DOHH2 (cell line): ENCODE measurements around the gene RNF6.

Experiments used
- CTCF ChIP-seq: fragments of 200-600 bp; sonication (generic); IDR thresholded peaks from one replicate; pipeline ENCODE4 v1.5.1; 2014; ENCODE audit warnings: antibody characterized with exemption, mild to moderate bottlenecking, low read depth, low read length; ENCODE audit not compliant: poor library complexity, severe bottlenecking
- EZH2phosphoT487 ChIP-seq: fragments of 200-600 bp; sonication (generic); IDR thresholded peaks from 2 replicates; pipeline ENCODE4 v1.6.1; 2017; ENCODE audit warnings: borderline replicate concordance, mild to moderate bottlenecking, antibody characterized with exemption, low read length, moderate library complexity, mixed read lengths

- no peak for TF ChIP-seq CTCF
- TF ChIP-seq EZH2phosphoT487, result no peak
Observed at GRCh38 chr13:26168237-26168814, 53.8 kb downstream of the RNF6 start.
